ENCODE results near the gene APPBP2. TPM values are rescaled to one million over a fixed set of nuclear protein-coding genes. Genes with fewer than 3 reads are reported as not detected.

The APPBP2 gene
- total RNA-seq, 1 experiment from 2014 or later: 33.1 TPM

DNA sequence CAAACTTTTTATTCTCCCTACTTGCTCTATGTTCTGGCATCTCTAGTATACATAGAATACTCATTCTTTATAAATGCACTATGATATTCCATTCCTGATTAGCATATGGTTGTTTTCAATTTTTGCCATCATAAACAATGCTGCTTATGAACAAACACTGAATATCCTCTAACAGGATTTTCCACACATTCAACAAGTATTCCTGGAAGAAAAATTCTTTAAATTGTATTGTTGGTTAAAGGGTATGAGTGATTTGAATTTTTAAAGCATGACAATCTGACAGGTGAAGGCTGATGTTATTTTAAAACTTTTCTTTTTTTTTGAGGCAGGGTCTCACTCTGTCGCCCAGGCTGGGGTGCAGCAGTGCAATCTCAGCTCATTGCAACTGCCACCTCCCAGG is 11.5 kb downstream of the APPBP2 start:
- no peaks in the 10 kb centered on the region for H3K27me3 Mint-ChIP-seq (ENCODE audit: insufficient read depth, unreplicated experiment)

DNA sequence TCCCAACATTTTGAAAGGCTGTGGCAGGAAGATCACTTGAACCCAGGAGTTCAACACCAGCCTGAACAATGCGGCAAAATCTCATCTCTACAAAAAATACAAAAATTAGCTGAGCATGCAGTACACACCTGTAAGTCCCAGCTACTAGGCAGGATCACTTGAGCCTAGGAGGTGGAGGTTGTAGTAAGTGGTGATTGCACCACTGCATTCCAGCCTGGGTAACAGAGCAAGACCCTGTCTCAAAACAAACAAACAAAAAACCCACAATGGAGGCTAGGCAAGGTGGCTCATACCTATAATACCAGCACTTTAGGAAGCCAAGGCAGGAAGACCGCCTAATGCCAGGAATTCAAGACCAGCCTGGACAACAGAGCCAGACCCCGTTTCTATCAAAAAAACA is 12.0 kb downstream of the APPBP2 start:
- ChIA-PET POLR2A (interaction anchor here (0.6 to 2.9 kb wide), 3 partner anchors 10 to 455 kb away, joined by 3 to 10 read pairs (median 3); no protein-coding TSS in a partner anchor), CTCF (no interaction called here)
- no peak for TF ChIP-seq CTCF (IDR thresholded peaks at IDR 0.05; ENCODE audit: unreplicated experiment)
- Mint-ChIP-seq H3K36me3 (ENCODE audit: insufficient read depth, unreplicated experiment) (peaks cover 58% of the 10 kb centered on the region), H3K9me3 (ENCODE audit: unreplicated experiment) (no peaks in the 10 kb centered on the region), H3K4me1 (ENCODE audit: insufficient read depth, unreplicated experiment) (peaks cover 7% of the 10 kb centered on the region), H3K27ac (ENCODE audit: low read depth, unreplicated experiment) (peak overlapping the region; percentile 66), H3K27me3 (ENCODE audit: insufficient read depth, unreplicated experiment) (no peaks in the 10 kb centered on the region), H3K4me3 (ENCODE audit: unreplicated experiment) (no peak overlapping the region)
- DNase-seq (ENCODE audit: unreplicated experiment): no peak
- intact Hi-C loops (cut with micrococcal nuclease): no loop called here
- no TSS peak for BruUV-seq (replicated peaks)

More for the DNA sequence above, 11.5 kb downstream of the APPBP2 start:
- ChIA-PET POLR2A (interaction anchor here (0.6 to 2.9 kb wide), 3 partner anchors 9 to 455 kb away, joined by 3 to 10 read pairs (median 3); no protein-coding TSS in a partner anchor), CTCF (no interaction called here)
- no TSS peak for BruUV-seq (replicated peaks)
- intact Hi-C loops (cut with micrococcal nuclease): no loop called here
- no peak for DNase-seq (ENCODE audit: unreplicated experiment)
- H3K9me3 Mint-ChIP-seq (ENCODE audit: unreplicated experiment): no peaks in the 10 kb centered on the region
- H3K36me3 Mint-ChIP-seq (ENCODE audit: insufficient read depth, unreplicated experiment): peaks cover 63% of the 10 kb centered on the region
- peak overlapping the region; percentile 66 for H3K27ac Mint-ChIP-seq (ENCODE audit: low read depth, unreplicated experiment)
- no peak for TF ChIP-seq CTCF (IDR thresholded peaks at IDR 0.05; ENCODE audit: unreplicated experiment)
- no peak overlapping the region for H3K4me3 Mint-ChIP-seq (ENCODE audit: unreplicated experiment)
- peaks cover 7% of the 10 kb centered on the region for H3K4me1 Mint-ChIP-seq (ENCODE audit: insufficient read depth, unreplicated experiment)

DNA sequence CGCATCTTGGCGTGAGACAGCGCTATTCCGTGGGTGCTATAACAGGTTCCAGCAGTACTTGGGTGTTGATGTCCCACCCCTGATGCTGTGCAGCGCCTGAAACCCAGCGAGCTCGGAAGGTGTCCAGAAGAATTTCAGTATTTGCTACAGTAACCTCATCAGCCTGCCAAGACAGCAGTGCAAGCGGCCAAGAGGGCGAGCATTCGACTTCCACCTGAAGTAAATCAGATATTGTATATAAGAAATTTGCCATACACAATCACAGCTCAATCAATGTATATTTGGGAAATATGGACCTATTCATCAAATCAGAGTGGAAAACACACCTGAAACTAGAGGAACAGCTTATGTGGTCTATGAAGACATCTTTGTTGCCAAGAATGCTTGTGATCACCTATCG is 13.0 kb downstream of the APPBP2 start:
- Mint-ChIP-seq H3K4me3 (ENCODE audit: unreplicated experiment) (no peak overlapping the region), H3K27me3 (ENCODE audit: insufficient read depth, unreplicated experiment) (no peaks in the 10 kb centered on the region), H3K9me3 (ENCODE audit: unreplicated experiment) (no peaks in the 10 kb centered on the region), H3K36me3 (ENCODE audit: insufficient read depth, unreplicated experiment) (peaks cover 52% of the 10 kb centered on the region), H3K27ac (ENCODE audit: low read depth, unreplicated experiment) (no peak overlapping the region), H3K4me1 (ENCODE audit: insufficient read depth, unreplicated experiment) (peaks cover 7% of the 10 kb centered on the region)
- ChIA-PET POLR2A (interaction anchor here (0.5 to 2.9 kb wide), 2 partner anchors 11 to 20 kb away, joined by 3 to 10 read pairs; no protein-coding TSS in a partner anchor), CTCF (no interaction called here)
- BruUV-seq (replicated peaks): no TSS peak
- no peak for TF ChIP-seq CTCF (IDR thresholded peaks at IDR 0.05; ENCODE audit: unreplicated experiment)
- intact Hi-C loops (cut with micrococcal nuclease): no loop called here
- DNase-seq (ENCODE audit: unreplicated experiment): no peak

DNA sequence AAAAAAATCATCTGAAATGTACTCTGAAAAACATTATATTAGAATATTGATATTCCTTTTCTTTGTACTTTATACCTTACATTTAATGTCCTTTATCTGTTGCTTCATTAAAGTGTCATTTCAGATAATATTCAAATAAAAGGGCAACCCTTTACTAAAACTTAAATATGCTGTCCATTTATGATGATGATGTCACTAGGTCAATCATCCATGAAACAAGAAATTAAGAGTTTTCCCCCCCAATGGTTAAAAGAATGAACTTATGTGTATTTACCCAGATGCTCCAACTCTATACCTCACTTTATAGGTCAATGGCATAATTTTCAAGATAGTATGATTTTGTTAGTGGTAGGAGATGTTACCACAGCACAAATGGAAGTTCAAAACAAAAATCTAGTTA is 15.3 kb downstream of the APPBP2 start:
- no peak for TF ChIP-seq CTCF (IDR thresholded peaks at IDR 0.05; ENCODE audit: unreplicated experiment)
- Mint-ChIP-seq H3K27ac (ENCODE audit: low read depth, unreplicated experiment) (no peak overlapping the region), H3K9me3 (ENCODE audit: unreplicated experiment) (no peaks in the 10 kb centered on the region), H3K4me1 (ENCODE audit: insufficient read depth, unreplicated experiment) (peaks cover 14% of the 10 kb centered on the region), H3K27me3 (ENCODE audit: insufficient read depth, unreplicated experiment) (no peaks in the 10 kb centered on the region), H3K36me3 (ENCODE audit: insufficient read depth, unreplicated experiment) (peaks cover 36% of the 10 kb centered on the region), H3K4me3 (ENCODE audit: unreplicated experiment) (no peak overlapping the region)
- DNase-seq (ENCODE audit: unreplicated experiment): no peak
- POLR2A ChIA-PET: no interaction called here
- CTCF ChIA-PET: interaction anchor here (0.6 to 1.0 kb wide), 3 partner anchors 28 to 128 kb away, joined by 3 to 5 read pairs (median 4); partner anchors contain the start of gene PPM1D
- intact Hi-C loops (cut with micrococcal nuclease): no loop called here
- BruUV-seq (replicated peaks): no TSS peak

All from MCF 10A (cell line).